Measurements from ENCODE around the gene VEZT.
"Not testable (repeated sequence)": the region's sequence is repeated elsewhere in the genome, so short reads cannot be mapped to it uniquely, and the experiment has no call there.

Gene VEZT

DNA sequence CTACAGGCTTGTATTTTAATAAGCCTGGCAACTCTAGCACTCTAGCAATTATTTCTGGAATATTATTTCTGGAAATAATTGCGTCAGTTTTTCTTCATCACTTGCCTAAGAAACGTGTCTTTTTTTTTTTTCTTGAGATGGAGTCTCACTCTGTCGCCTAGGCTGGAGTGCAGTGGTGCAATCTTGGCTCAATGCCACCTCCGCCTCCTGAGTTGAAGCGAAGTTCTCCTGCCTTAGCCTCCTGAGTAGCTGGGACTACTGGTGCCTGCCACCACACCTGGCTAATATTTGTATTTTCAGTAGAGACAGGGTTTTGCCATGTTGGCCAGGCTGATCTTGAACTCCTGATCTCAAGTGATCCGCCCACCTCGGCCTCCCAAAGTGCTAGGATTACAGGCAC, 106.6 kb downstream of the VEZT start:
- not testable (repeated sequence) for DNase-seq (ENCODE audit: low read depth); H3K9me3 ChIP-seq (ENCODE audit: control insufficient read depth, low read length); H3K4me3 ChIP-seq (ENCODE audit: low read length); H3K36me3 ChIP-seq (ENCODE audit: control insufficient read depth, insufficient read depth, low read length, severe bottlenecking); H3K27me3 ChIP-seq (replicated peaks; ENCODE audit: control insufficient read depth, insufficient read depth, low read length); H3K9ac ChIP-seq (ENCODE audit: low read length)
- H3K4me1 ChIP-seq (ENCODE audit: control insufficient read depth, insufficient read depth, low read length): peaks cover 20% of the 10 kb centered on the region

DNA sequence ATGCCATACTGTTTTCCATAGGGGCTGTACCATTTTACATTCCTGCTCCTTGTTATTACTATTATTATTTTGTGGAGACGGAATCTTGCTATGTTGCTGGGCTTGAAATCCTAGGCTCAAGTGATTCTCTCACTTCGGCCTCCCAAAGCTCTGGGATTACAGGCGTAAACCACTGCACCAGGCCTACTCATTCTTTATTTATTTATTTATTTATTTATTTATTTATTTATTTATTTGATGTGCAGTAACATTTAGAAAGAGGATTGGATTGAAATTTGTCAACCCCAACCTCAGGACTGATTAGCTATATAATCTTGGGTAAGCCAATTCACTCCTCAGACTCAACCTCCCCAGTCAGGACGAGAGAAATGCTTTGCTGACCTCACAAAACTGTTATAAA, 107.9 kb downstream of the VEZT start:
- Histone ChIP-seq H3K36me3 (ENCODE audit: control insufficient read depth, insufficient read depth, low read length, severe bottlenecking) (no peaks in the 10 kb centered on the region), H3K27me3 (replicated peaks; ENCODE audit: control insufficient read depth, insufficient read depth, low read length) (no peaks in the 10 kb centered on the region), H3K4me3 (ENCODE audit: low read length) (no peak overlapping the region), H3K4me1 (ENCODE audit: control insufficient read depth, insufficient read depth, low read length) (peaks cover 20% of the 10 kb centered on the region), H3K9me3 (ENCODE audit: control insufficient read depth, low read length) (no peaks in the 10 kb centered on the region), H3K9ac (ENCODE audit: low read length) (no peak overlapping the region)
- DNase-seq (ENCODE audit: low read depth): no peak

- Histone ChIP-seq H3K27me3 (replicated peaks; ENCODE audit: control insufficient read depth, insufficient read depth, low read length) (no peaks in the 10 kb centered on the region), H3K9me3 (ENCODE audit: control insufficient read depth, low read length) (no peaks in the 10 kb centered on the region), H3K4me3 (ENCODE audit: low read length) (no peak overlapping the region), H3K4me1 (ENCODE audit: control insufficient read depth, insufficient read depth, low read length) (peaks cover 20% of the 10 kb centered on the region), H3K36me3 (ENCODE audit: control insufficient read depth, insufficient read depth, low read length, severe bottlenecking) (no peaks in the 10 kb centered on the region), H3K9ac (ENCODE audit: low read length) (no peak overlapping the region)
- peak; percentile 28 for DNase-seq (ENCODE audit: low read depth)
These were observed 108.8 kb downstream of the VEZT start for GRCh38 chr12:95326445-95326844.

- H3K27me3 ChIP-seq (replicated peaks; ENCODE audit: control insufficient read depth, insufficient read depth, low read length): no peaks in the 10 kb centered on the region
- H3K4me1 ChIP-seq (ENCODE audit: control insufficient read depth, insufficient read depth, low read length): peaks cover 20% of the 10 kb centered on the region
- no peaks in the 10 kb centered on the region for H3K9me3 ChIP-seq (ENCODE audit: control insufficient read depth, low read length)
- H3K9ac ChIP-seq (ENCODE audit: low read length): no peak overlapping the region
- DNase-seq (ENCODE audit: low read depth): no peak
- no peak overlapping the region for H3K4me3 ChIP-seq (ENCODE audit: low read length)
- H3K36me3 ChIP-seq (ENCODE audit: control insufficient read depth, insufficient read depth, low read length, severe bottlenecking): no peaks in the 10 kb centered on the region
These were observed 109.2 kb downstream of the VEZT start for GRCh38 chr12:95326855-95327254.

DNA sequence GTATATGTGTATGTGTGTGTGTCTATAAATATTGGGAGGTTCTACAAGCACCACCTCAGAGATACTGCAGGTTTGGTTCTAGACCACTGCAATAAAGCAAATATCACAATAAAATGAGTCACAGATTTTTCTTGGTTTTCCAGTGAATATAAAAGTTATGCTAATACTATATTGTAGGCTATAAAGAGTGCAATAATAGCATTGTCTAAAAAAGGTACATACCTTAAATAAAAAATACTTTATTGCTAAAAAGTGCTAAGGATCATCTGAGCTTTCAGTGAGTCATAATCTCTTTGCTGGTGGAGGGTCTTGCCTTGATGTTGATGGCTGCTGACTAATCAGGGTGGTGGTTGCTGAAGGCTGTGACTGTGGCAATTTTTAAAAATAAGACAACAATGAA, 111.1 kb downstream of the VEZT start:
- no peak overlapping the region for H3K9ac ChIP-seq (ENCODE audit: low read length)
- H3K9me3 ChIP-seq (ENCODE audit: control insufficient read depth, low read length): no peaks in the 10 kb centered on the region
- H3K36me3 ChIP-seq (ENCODE audit: control insufficient read depth, insufficient read depth, low read length, severe bottlenecking): no peaks in the 10 kb centered on the region
- H3K4me1 ChIP-seq (ENCODE audit: control insufficient read depth, insufficient read depth, low read length): peaks cover 19% of the 10 kb centered on the region
- H3K4me3 ChIP-seq (ENCODE audit: low read length): no peak overlapping the region
- no peak for DNase-seq (ENCODE audit: low read depth)
- H3K27me3 ChIP-seq (replicated peaks; ENCODE audit: control insufficient read depth, insufficient read depth, low read length): no peaks in the 10 kb centered on the region

DNA sequence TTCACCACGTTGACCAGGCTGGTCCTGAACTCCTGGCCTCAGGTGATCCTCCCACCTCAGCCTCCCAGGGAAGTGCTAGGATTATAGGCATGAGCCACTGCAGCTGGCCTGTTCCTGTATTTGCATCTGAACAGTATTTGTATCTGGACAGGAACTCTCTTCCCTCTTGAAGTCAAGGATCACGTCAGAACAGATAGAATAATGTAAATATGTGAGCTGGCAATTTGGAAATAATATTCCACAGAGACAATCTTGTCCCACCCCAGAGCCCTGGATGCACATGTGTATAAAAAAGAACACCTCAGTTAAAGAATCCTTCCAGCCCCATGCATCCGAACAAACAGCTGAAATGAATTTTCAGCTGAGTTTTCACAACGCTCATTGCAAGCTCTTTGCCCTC, 118.3 kb downstream of the VEZT start:
- no peak for DNase-seq (ENCODE audit: low read depth)
- peaks cover 5% of the 10 kb centered on the region for H3K9me3 ChIP-seq (ENCODE audit: control insufficient read depth, low read length)
- H3K36me3 ChIP-seq (ENCODE audit: control insufficient read depth, insufficient read depth, low read length, severe bottlenecking): no peaks in the 10 kb centered on the region
- no peaks in the 10 kb centered on the region for H3K27me3 ChIP-seq (replicated peaks; ENCODE audit: control insufficient read depth, insufficient read depth, low read length)
- H3K9ac ChIP-seq (ENCODE audit: low read length): peak overlapping the region; percentile 70
- peak overlapping the region; percentile 60 for H3K4me3 ChIP-seq (ENCODE audit: low read length)
- H3K4me1 ChIP-seq (ENCODE audit: control insufficient read depth, insufficient read depth, low read length): peaks cover 18% of the 10 kb centered on the region

GRCh38 chr12:95336387-95337067, 118.9 kb downstream of the VEZT start:
- no peaks in the 10 kb centered on the region for H3K27me3 ChIP-seq (replicated peaks; ENCODE audit: control insufficient read depth, insufficient read depth, low read length)
- peaks cover 18% of the 10 kb centered on the region for H3K4me1 ChIP-seq (ENCODE audit: control insufficient read depth, insufficient read depth, low read length)
- DNase-seq (ENCODE audit: low read depth): peak; percentile 92
- H3K36me3 ChIP-seq (ENCODE audit: control insufficient read depth, insufficient read depth, low read length, severe bottlenecking): no peaks in the 10 kb centered on the region
- H3K9me3 ChIP-seq (ENCODE audit: control insufficient read depth, low read length): peaks cover 5% of the 10 kb centered on the region
- H3K9ac ChIP-seq (ENCODE audit: low read length): peak overlapping the region; percentile 70
- H3K4me3 ChIP-seq (ENCODE audit: low read length): peak overlapping the region; percentile 60

- Histone ChIP-seq H3K9ac (ENCODE audit: low read length) (no peak overlapping the region), H3K4me1 (ENCODE audit: control insufficient read depth, insufficient read depth, low read length) (peaks cover 17% of the 10 kb centered on the region), H3K36me3 (ENCODE audit: control insufficient read depth, insufficient read depth, low read length, severe bottlenecking) (no peaks in the 10 kb centered on the region), H3K9me3 (ENCODE audit: control insufficient read depth, low read length) (peaks cover 5% of the 10 kb centered on the region), H3K27me3 (replicated peaks; ENCODE audit: control insufficient read depth, insufficient read depth, low read length) (no peaks in the 10 kb centered on the region), H3K4me3 (ENCODE audit: low read length) (no peak overlapping the region)
- DNase-seq (ENCODE audit: low read depth): peak; percentile 85
These were observed 119.5 kb downstream of the VEZT start for GRCh38 chr12:95337146-95337545.

DNA sequence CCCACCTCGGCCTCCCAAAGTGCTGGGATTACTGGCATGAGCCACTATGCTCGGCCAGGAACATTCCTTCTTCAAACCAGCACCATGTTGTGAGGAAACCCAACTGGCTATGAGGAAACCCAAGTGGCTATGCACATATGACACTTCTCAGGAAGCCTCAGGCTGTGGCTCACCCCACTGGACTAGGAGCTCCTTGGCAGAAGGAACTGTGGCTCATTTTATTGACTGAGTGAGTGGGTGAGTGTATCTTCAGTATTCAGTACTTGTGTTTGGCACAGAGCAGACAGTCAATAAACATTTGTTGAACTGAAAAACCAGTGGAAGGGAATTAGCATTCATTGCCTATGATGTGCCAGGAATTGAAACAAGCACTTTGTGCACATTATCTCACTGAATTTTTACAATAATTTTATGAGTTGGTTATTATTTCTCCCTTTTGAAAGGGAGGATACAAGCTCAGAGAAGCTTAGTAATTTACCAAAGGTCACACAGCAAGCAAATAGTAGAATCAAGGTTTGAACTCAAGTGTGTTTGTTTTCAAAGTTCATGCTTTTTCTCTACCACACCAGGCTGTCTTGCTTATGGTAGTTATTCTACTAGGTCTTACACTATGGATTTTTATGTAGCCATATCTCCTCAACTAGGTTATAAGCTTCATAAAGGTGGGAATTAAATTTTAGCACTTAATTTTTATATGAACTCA, 121.6 kb downstream of the VEZT start:
- no peak overlapping the region for H3K9ac ChIP-seq (ENCODE audit: low read length)

GRCh38 chr12:95342008-95342407, 124.4 kb downstream of the VEZT start:
- no peak for DNase-seq (ENCODE audit: low read depth)

More for the DNA sequence above, 121.6 kb downstream of the VEZT start:
- Histone ChIP-seq H3K9me3 (ENCODE audit: control insufficient read depth, low read length) (peaks cover 5% of the 10 kb centered on the region), H3K27me3 (replicated peaks; ENCODE audit: control insufficient read depth, insufficient read depth, low read length) (no peaks in the 10 kb centered on the region), H3K4me3 (ENCODE audit: low read length) (no peak overlapping the region), H3K36me3 (ENCODE audit: control insufficient read depth, insufficient read depth, low read length, severe bottlenecking) (no peaks in the 10 kb centered on the region), H3K4me1 (ENCODE audit: control insufficient read depth, insufficient read depth, low read length) (peaks cover 10% of the 10 kb centered on the region)
- no peak for DNase-seq (ENCODE audit: low read depth)

DNA sequence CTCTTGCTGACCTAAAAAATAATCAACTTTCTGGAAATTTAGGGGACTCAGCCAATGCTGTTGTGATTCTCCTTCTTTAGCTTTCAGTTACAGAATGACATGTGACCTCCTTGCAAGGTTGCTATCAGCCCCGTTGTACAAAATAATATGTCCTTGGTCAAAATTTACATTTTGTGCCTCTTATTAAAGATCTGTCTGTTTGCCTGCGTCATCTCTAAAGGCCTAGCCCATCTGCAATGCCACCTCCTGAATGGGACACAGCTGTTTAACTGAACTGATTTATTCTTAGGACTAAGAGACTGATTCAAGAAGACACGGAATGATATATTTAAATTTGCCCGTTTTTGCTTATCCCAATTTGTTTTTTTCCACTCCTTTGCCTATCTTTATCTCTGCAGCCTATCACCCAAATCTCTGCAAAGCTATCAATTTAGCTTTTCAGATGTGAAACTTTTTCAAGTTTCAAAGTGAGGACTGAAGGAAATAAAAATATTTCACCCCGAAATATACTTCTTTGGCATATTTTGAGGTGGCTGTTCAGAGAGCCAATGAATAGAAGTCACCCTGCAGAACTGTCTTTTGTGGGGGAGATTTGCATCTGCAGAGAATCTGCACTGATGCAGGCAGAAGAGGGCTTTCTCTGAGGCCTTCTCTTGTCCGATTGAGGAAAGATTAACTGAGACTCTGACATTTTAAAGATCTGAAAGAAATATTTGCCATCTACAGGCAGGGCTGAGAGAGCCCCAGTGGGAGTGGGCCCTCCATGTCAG, 126.0 kb downstream of the VEZT start:
- Histone ChIP-seq H3K4me1 (ENCODE audit: control insufficient read depth, insufficient read depth, low read length) (peaks cover 3% of the 10 kb centered on the region), H3K9me3 (ENCODE audit: control insufficient read depth, low read length) (peaks cover 5% of the 10 kb centered on the region), H3K36me3 (ENCODE audit: control insufficient read depth, insufficient read depth, low read length, severe bottlenecking) (no peaks in the 10 kb centered on the region), H3K9ac (ENCODE audit: low read length) (no peak overlapping the region), H3K4me3 (ENCODE audit: low read length) (no peak overlapping the region), H3K27me3 (replicated peaks; ENCODE audit: control insufficient read depth, insufficient read depth, low read length) (no peaks in the 10 kb centered on the region)
- no peak for DNase-seq (ENCODE audit: low read depth)

More at GRCh38 chr12:95342008-95342407, 124.4 kb downstream of the VEZT start:
- Histone ChIP-seq H3K36me3 (ENCODE audit: control insufficient read depth, insufficient read depth, low read length, severe bottlenecking) (no peaks in the 10 kb centered on the region), H3K27me3 (replicated peaks; ENCODE audit: control insufficient read depth, insufficient read depth, low read length) (no peaks in the 10 kb centered on the region), H3K4me1 (ENCODE audit: control insufficient read depth, insufficient read depth, low read length) (peaks cover 3% of the 10 kb centered on the region), H3K4me3 (ENCODE audit: low read length) (no peak overlapping the region), H3K9ac (ENCODE audit: low read length) (no peak overlapping the region), H3K9me3 (ENCODE audit: control insufficient read depth, low read length) (peaks cover 5% of the 10 kb centered on the region)

Data from adipocyte (in vitro differentiated cells).